ENCODE results near the gene DPYSL4. TPM values are rescaled to one million over a fixed set of nuclear protein-coding genes. Genes with fewer than 3 reads are reported as not detected.

The DPYSL4 gene
- total and polyA plus RNA-seq, 2 of the 4 experiments (the other 2 are of a cell fraction): 8.1 to 30.5 TPM

- no TSS peak for BruUV-seq (replicated peaks)
- Histone ChIP-seq H2BK120ac (ENCODE audit: low read depth, low read length) (no peak overlapping the region), H3K36me3 (ENCODE audit: control insufficient read depth, insufficient read depth, low read length) (no peaks in the 10 kb centered on the region), H3K27ac (ENCODE audit: insufficient read depth, low read length) (no peak overlapping the region), H3K9ac (ENCODE audit: low read depth, low read length) (no peak overlapping the region), H2BK5ac (ENCODE audit: low read depth, low read length, poor library complexity, severe bottlenecking) (no peak overlapping the region), H3K14ac (replicated peaks; ENCODE audit: low read depth, low read length) (no peak overlapping the region), H2BK20ac (ENCODE audit: low read depth, low read length) (no peak overlapping the region), H3K4ac (ENCODE audit: low read depth, low read length) (no peak overlapping the region), H3K9me3 (ENCODE audit: control insufficient read depth, insufficient read depth, low read length) (no peaks in the 10 kb centered on the region), H4K8ac (ENCODE audit: low read depth in 2 of 2, low read length in 2 of 2) (no peak overlapping the region), H3K27me3 (ENCODE audit: control insufficient read depth, insufficient read depth, low read length) (peaks cover 7% of the 10 kb centered on the region; the same call in 1 of the 2 replicates), H3K56ac (ENCODE audit: extremely low read depth, insufficient read depth, low read length) (no peak overlapping the region), H2BK15ac (ENCODE audit: low read depth, low read length) (no peak overlapping the region), H3K79me1 (ENCODE audit: low read depth in 1 of 2, low read length in 2 of 2) (no peaks in the 10 kb centered on the region), H4K5ac (ENCODE audit: low read depth, low read length) (no peak overlapping the region), H3K4me1 (ENCODE audit: control insufficient read depth, insufficient read depth, low read length) (no peaks in the 10 kb centered on the region), H2AK9ac (replicated peaks; ENCODE audit: low read depth, low read length, poor library complexity) (no peak overlapping the region), H3K18ac (ENCODE audit: low read depth, low read length) (no peak overlapping the region), H3K9me1 (ENCODE audit: insufficient read depth, low read length) (no peaks in the 10 kb centered on the region; the same call in 1 of the 2 replicates), H2AFZ (replicated peaks; ENCODE audit: low read length, poor library complexity) (peak overlapping the region; percentile 43), H4K20me1 (ENCODE audit: insufficient read depth, low read length) (no peaks in the 10 kb centered on the region), H2AK5ac (ENCODE audit: low read depth, low read length) (no peak overlapping the region), H3K4me3 (ENCODE audit: insufficient read depth, low read depth, low read length) (no peak overlapping the region), H3K4me2 (ENCODE audit: low read depth, low read length) (no peak overlapping the region), H4K91ac (ENCODE audit: insufficient read depth, low read depth, low read length) (no peak overlapping the region), H3K23ac (ENCODE audit: low read depth, low read length) (no peak overlapping the region)
- intact Hi-C loops (cut with micrococcal nuclease): no loop called here
- DNase-seq (no peak), ATAC-seq (ENCODE audit: low read depth) (no peak)
- in situ Hi-C loops (cut with MboI; ENCODE audit: low sequenced_read_pairs): no loop called here
- POLR2A ChIA-PET (ENCODE audit: unreplicated experiment): no interaction called here
- TF ChIP-seq CEBPB (IDR thresholded peaks at IDR 0.05; ENCODE audit: low read depth, low read length) (no peak), MAZ (IDR thresholded peaks at IDR 0.05; ENCODE audit: borderline replicate concordance, low read depth, low read length) (no peak), FOS (IDR thresholded peaks at IDR 0.05; ENCODE audit: low read depth, low read length) (no peak), MXI1 (IDR thresholded peaks at IDR 0.05; ENCODE audit: borderline replicate concordance, low read depth, low read length) (no peak), ELK1 (IDR thresholded peaks at IDR 0.05; ENCODE audit: borderline replicate concordance, low read depth, low read length) (no peak), USF2 (IDR thresholded peaks at IDR 0.05; ENCODE audit: low read depth, low read length) (no peak), RCOR1 (IDR thresholded peaks at IDR 0.05; ENCODE audit: insufficient replicate concordance, low read length) (no peak), POLR2A (IDR thresholded peaks at IDR 0.05; ENCODE audit: low read depth, low read length) (no peak), BHLHE40 (IDR thresholded peaks at IDR 0.05; ENCODE audit: low read depth, low read length) (no peak), RAD21 (IDR thresholded peaks at IDR 0.05; ENCODE audit: low read length) (no peak), SMC3 (IDR thresholded peaks at IDR 0.05; ENCODE audit: low read depth, low read length) (no peak), CHD1 (IDR thresholded peaks at IDR 0.05; ENCODE audit: low read depth, low read length) (no peak), CTCF (conservative IDR thresholded peaks at IDR 0.05; ENCODE audit: low read depth, low read length) (no peak), MAFK (IDR thresholded peaks at IDR 0.05; ENCODE audit: low read depth, low read length) (no peak), RFX5 (IDR thresholded peaks at IDR 0.05; ENCODE audit: low read depth, low read length) (no peak), NFE2L2 (IDR thresholded peaks at IDR 0.05; ENCODE audit: low read depth, low read length) (no peak)
- 40% methylated on average over 14 of the region's 18 CpGs; no CpG with 5 or more reads in 1 of the 2 experiments for WGBS, 2 experiments (ENCODE audit: extremely low coverage in 2 of 2, insufficient read length in 1 of 2)
- dilution Hi-C loops (cut with HindIII; ENCODE audit: low sequenced_read_pairs, unreplicated experiment): loop anchor here (25.0 kb wide), 1 partner anchor 104 kb away; the partner anchor contains the start of gene LRRC27
- CTCF ChIA-PET: no interaction called here
Measured at GRCh38 chr10:132233501-132234085, 46.8 kb downstream of the DPYSL4 start.

Measured in IMR-90 (cell line).